Sigmoid colon (tissue), 4 donors: Measurements from ENCODE around the gene NXPH4.

Experiments used
- CTCF ChIP-seq, 4 experiments: fragments of 450-650 bp in 3 of 4; fragments of 200-600 bp in 1 of 4; IDR thresholded peaks; one replicate each; pipeline ENCODE4 v1.5.1; 2016 to 2019; ENCODE audit warnings: antibody characterized with exemption in 4 of 4, mild to moderate bottlenecking in 3 of 4, moderate library complexity in 2 of 4
- EP300 ChIP-seq, 4 donors: sonication (generic); formaldehyde crosslinking; IDR thresholded peaks; one replicate each; pipeline ENCODE4 v1.6.1; 2017; ENCODE audit warnings: antibody characterized with exemption in 4 of 4
- POLR2A ChIP-seq, 2 donors: fragments of 450-650 bp; IDR thresholded peaks; one replicate each; pipeline ENCODE4 v1.6.1; 2016; ENCODE audit warnings: antibody characterized with exemption in 2 of 2, mild to moderate bottlenecking in 2 of 2, moderate library complexity in 2 of 2

- TF ChIP-seq POLR2A (IDR thresholded peaks at IDR 0.05) (no peak), CTCF (IDR thresholded peaks at IDR 0.05) (no peak), EP300 (IDR thresholded peaks at IDR 0.05) (no peak)
These were observed 33.9 kb downstream of the NXPH4 start for GRCh38 chr12:57250541-57250940.
